GM19025 (cell line): ENCODE results near the gene KIF26A.

Source experiments
- ATAC-seq: cut with Tn5 transposase; IDR thresholded peaks from one replicate; pipeline ENCODE4 v1.9.1; 2021; ENCODE audit warnings: mild to moderate bottlenecking, low read depth, moderate library complexity; ENCODE audit not compliant: unreplicated experiment

The KIF26A gene

DNA sequence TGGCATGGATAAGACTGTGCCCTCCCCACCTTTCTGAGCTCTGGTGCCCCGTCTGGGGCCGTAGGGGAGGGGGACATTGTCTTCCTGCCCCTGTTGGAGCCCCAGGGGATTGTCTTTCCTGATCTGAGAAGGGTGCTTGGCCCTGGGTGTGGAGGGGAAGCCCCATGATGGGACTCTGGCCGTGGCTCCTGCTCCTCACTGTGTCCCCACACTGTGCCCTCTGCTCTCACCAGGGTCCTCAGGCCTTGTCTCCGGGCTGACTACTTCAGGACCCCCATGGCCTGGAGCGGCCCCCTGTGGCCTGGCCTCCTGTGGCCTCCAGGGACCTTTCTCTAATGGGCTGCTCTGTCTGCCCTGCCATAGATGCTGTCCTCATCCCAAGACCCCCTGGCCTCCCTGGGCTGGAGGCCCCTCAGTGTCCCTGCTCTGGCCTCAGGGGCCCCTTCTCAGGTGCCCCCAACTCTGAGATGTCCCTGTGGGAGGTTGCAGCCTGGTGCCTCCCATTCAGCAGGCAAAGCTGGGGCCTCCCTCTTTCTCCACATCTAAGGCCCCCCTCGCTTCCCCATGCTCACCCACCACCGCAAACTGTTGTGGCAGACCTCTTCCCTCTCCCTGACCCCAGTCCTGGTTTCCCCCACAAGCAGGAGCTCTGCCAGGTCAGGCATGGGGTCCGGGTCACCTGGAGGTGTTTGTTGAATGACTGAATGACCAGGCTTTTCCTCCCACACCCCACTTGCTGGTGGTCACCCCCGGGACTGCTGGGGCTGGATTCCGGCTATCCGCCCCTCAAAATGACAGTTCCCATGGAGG is 4.0 kb downstream of the KIF26A start:
- ATAC-seq: no peak

DNA sequence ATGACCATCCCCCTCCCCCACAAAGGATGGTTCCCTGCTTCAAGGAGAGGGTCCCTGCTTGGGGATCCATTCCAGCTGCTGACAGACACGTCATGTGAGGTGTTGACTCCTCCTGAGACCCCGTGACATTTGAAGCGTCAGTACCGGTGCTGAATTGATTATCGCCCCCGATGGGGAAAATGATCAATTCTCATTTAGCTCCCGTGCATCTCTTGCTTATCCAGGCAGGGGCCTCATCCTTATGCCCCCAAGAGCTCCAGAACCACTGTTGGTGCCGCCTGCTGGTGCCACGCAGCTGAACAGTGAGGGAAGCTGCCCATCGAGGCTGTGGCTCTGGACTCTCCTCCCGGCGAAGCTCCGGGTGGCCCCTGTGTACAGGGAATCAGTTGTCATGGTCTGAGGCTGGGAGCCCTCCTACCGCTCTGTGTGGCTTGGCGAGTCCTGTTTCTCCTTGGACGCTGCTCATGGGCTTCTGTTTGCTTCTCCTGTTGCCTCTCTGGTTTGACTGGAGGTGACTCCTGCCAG is 4.6 kb downstream of the KIF26A start:
- ATAC-seq: no peak

DNA sequence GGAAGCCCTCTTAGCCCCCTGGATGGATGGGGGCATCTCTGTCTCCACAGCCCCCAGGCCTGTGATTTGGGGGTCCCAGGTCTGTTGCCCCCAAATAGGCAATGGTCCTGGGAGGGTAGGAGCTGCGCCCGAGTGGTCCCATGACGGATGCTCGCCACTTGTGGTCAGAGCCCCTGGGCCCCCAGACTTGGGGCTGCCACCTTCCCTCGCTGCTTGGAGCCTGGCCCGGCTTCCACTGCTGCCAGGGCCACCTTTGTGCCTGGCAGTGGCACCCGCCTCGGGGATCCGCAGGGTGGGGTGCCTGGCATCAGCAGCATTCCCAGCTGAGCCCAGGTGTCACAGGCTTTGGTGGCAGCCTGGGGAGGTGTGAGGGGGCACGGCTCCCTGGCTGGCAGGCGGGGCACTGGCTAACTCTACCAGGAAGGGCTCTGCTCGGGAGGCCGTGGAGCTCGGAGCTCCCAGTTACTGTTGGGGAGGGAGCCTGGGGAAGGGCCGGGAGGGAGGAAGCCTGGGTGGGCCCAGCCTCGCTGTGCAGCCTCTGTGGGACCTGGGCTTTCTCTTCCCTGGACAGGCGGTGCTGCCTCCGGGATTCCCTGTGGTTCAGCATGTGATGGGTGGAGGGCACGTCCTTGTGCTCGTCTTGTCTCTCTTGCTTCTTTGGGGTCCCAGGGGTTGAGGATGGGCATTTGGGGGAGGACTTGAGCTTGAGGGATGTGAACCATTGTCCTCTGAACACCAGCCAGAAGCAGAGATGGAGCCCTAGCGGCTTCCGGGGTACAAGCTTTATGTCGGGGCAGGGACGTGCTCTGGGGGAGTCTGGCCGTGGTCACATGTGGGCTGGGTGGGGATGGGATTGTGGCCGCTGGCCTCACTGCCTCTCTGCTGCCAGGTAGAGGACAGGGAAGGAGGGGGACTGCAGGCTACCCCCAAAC is 5.4 kb downstream of the KIF26A start:
- no peak for ATAC-seq

DNA sequence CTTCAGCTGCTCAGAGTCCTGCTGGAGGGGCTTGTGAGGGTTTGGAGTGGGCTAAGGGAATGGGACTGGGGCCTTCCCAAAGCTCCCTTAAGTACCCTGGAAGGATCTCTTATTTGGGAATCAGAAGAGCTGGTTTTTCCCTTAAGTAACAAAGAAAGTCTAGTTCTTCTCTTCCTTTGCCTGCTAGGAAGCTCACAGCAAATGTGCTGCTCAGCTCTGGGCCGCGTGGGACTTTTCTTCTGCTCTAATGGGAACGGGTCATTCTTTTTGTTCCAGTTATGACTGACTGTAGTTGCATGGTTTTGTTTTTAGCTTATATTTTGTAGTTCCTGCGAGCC is 6.0 kb downstream of the KIF26A start:
- ATAC-seq: no peak

DNA sequence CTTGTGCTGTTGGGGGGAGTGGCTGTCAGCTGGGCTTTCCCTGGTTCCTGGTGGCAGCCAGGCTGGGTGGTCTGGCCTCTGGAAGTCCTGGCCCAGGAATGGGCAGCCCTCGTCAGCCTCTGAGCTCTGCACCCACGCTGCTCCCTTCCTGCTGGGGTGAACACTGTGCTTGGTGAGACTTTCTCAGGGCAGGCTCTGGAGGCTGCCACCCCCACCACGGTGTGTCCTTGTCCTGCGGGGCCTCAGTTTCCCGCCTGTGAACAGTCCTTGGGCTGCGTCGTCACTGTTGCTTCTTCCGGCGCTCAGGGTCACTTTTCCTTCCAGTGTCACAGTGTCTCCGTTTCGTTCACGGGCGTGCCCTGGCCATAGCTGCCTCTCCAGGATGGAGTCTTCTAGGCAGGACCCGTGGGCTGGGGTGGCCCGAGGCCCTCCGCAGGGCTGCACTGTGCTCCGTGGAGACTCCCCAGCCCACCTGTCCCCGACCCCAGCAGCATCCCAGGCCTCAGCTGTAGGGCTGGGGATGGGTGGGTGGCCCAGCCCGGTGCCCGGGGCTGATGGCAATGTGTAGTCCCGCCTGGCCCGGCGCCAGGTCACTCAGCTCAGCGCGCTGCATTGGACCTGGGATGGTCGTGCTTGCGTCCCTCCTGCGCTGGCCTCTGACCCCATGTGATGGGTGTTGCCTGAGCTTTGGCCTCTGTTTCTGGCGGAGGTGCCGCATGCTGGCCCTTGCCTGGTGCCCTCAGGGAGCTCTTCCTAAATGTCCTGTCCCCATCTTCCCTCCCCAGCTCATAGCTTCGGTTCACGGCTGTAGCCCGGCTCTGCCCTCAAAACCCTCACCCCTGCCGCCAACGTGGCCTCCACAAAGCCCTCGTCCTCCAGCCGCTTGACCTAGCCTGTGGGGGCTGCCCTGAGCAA is 6.8 kb downstream of the KIF26A start:
- ATAC-seq: no peak

DNA sequence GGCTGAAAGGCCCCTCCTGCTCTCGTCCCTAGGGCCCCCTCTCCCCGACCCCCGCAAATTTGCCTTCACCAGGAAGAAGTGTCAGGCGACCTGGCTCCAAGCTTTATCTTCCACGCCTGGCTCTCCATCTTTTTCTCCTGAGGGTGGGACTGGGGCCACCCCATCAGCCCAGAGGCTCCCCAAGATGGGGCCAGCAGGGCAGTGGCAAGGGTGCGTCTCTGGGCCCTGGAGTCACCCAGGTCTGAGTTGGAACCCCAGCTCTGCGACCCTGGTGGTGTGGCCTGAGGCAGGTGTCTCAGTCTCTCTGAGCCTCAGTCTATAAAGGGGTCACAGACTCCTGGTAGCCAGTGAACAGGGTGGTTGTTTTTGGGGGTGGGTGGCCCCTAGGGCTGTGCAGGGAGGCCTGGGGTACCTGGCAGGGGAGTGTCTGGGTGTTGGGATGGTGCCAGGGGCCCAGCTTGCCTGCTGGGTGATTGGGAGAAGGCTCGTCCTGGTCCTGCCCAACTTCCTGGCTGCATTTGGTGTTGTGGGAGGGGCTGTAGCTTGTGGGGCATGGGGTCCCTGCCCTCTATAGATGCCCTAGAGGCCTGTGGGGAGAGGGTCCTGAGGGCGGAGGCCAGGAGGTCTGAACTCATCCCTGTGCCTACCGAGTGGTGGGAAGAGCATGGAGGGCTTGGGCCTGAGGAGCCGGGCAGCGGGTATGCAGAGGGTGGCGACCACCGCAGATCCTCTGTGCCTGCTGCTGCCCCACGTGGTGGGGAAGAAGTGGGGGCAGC is 7.6 kb downstream of the KIF26A start:
- no peak for ATAC-seq

DNA sequence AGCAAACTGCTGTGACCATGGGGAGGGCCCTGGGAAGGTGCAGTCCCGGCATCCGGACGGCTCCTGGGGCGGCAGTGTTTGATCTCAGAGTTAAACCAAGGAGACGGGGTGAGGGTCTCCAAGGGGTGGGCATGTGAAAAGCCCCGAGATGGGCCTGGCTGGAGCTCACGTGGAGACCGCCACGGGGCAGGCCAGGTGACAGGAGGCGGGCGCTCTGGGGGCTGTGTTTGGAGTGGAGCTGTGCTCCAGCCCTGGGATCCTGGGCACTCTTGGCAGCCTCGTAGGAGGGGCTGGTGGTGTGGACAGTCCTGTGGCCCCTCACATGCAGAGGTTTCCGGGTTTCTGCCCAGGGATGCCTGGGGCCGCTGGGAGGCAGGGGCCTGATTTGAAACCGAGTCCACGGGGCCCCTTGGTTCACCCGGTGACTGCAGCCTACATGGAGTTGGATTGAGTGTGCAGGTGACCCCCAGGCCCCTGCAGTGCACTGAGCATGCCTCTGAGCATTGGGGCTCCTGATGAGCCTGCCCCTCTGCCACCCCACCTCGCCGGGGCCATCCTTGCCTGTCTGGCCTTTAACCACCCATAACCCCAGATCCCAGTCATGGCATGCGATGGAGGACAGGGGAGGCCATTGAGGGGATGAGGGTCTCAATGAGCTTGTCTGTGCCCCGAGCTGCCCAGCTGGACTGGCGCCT is 8.4 kb downstream of the KIF26A start:
- no peak for ATAC-seq

DNA sequence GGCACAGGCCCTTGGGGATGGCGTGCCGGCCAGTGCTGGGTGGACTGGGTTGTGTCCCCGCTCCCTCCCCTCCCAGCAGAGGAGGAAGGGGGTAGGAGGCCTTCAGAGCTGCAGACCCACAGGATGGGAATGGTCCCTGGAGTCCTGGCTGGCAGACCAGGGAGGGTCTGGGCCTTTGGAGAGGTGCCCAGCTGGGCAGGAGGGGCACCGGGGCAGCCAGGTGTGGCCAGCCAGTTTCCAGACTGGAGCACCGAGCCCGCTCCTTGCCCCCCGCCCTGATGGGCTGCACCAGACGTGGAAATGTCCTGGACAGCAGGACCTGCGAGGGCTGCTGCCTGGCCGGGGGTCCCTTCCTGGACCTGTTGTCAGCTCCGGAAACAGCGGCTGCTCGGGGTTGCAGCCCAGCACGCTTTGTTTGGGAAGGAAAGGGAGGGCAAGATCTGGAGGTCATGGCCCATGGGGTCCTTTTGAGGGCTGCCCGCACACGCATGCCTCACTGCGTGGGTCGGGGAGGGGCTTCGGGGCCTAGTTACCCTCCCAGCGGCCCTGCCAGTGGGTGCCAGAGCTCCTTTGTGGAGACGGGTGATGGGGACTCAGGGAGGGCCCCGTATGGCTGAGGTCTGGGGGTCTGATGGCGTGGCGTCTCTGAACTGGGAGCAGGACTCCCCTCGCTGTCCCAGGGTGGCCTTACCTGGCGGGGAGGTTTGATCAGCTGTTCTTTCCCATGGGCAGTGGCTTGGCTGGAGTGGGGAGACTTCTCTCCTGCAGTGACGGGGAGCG is 9.1 kb downstream of the KIF26A start:
- no peak for ATAC-seq

DNA sequence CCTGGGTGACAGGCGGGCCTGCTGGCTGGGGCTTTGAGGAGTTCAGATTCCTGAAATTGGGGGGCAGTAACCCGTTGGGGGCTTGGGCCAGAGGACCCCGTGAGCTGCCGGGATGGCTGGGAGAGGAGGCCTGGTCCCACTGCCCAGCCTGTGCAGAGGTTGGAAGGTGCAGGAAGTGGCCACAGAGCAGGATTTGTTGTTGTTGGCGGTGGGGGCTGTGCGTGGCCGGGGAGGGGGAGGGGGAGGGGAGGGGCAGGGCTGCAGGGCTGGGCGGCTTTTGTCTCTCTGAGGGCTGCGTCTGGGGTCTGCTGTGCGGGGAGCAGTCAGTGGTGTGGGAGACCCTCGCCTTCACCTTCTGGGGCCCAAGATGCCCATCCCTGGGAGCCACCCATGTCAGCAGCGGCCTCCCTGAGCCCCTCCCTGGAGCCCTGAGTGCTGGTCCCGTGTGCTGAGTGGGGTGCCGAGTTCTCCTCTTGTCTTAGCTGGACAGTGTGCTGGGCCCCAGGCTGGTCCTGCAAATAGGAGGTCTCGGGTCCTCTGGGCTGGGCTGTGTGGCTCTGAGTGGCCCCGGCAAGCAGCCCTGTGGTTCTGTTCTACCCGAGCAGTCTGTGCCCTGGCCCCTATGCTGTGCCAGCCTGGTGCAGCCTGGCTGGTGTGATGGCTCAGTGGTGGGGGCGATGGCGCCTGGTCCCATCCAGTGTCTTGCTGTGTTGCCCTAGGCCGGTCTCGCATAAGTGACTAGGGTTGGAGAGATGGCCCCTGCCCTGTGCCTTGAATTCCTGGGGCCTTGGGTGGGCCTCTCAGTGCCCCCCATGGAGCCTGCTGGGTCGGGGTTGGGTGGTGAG is 10.3 kb downstream of the KIF26A start:
- ATAC-seq: no peak

DNA sequence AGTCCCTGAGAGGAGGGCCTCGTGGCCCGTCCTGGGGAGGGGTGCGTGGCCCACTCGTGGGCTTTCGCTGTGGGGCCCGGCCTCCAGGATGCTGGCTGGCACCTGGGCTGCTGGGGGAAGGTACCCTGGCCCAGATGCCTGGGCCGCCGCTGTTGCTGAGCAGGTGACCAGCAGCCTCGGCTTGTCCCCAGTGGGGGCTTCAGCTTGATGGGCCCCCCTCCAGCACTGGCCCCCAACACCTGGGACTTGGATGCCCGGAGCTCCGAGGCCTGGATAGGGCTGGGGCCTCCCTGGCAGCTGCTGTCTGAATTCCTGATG is 10.8 kb downstream of the KIF26A start:
- ATAC-seq: no peak

DNA sequence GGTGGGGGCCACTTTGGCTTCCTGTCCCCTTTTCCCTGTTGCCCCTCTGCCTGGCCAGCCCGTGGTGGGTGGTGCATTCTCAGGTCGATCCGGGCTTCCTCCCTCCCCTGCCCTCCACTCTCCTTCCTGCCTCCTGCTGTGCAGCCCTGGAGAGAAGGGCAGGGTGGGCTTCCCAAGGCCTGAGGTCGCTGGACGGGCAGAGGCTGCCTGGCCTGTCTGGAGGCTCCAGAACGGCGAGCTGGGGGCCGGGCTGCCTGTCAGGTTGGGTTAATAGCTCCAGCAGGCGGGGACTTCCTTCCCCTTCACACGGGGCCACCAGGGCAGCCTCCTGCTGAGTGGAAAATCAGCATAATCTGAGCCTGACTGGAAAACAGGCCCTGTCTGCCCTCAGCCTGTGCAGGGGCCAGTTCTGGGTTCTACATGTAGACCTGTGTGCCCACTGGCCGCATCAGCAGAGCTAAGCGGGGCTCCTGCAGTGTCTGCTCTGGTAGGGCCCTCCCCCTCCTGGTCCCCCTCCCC is 11.3 kb downstream of the KIF26A start:
- ATAC-seq: no peak

DNA sequence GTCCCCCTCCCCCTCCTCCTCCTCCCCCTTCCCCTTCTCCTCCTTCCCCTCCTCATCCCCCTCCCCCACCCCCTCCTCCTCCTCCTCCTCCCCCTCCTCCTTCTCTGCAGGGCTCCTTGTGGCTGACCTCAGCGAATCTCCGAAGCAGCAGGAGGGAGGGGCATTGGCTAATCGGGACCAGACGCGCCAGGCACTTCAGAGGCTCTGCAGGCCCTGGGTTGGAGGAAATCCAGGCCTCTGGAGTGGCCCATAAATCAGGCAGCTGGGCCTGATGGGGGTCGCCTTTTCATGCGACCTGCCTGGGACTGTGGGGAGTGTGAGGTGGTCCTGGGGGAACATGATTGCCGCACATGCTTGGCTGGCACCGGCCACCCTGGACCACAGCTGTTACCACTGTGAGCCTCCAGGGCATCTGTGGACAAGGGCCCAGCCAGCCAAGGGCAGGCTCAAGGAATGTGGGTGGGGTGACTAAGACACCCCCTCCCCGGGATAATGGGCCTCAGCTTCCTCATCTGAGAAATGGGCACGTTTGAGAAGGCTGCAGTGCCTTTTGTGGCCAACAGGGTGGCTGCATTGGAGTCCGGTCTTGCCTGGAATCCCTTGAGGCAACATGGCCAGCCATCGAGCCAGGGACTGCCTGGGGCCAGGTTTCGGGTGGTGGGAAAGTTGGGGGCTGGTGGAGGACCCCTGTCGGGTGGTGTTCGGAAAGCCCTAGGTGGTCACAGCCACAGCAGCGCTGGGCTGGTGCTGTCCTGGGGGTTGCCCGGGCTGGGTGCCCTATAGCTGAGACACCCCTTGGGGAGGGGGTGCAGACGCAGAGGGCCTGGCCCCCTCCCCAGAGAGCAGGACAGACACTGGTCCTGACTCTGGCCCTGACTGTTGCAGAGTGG is 12.0 kb downstream of the KIF26A start:
- ATAC-seq: no peak

DNA sequence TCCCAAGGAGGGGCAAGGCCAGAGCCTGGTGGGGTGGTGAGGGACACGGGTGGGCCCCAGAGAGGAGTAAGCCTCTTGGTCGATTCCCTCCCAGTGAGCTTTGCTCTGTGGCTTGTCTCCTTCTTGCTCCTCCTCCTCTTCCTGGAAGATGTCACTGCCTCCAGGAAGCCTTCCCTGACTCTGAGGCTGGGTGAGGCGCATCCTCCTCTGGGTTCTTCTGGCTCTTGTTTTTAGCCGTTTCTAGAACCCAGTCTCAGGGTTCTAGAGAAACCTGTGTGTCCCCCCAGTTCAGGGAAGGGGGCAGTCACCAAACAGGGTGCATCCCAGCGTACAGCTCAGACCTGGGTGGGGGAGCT is 12.6 kb downstream of the KIF26A start:
- ATAC-seq: no peak

DNA sequence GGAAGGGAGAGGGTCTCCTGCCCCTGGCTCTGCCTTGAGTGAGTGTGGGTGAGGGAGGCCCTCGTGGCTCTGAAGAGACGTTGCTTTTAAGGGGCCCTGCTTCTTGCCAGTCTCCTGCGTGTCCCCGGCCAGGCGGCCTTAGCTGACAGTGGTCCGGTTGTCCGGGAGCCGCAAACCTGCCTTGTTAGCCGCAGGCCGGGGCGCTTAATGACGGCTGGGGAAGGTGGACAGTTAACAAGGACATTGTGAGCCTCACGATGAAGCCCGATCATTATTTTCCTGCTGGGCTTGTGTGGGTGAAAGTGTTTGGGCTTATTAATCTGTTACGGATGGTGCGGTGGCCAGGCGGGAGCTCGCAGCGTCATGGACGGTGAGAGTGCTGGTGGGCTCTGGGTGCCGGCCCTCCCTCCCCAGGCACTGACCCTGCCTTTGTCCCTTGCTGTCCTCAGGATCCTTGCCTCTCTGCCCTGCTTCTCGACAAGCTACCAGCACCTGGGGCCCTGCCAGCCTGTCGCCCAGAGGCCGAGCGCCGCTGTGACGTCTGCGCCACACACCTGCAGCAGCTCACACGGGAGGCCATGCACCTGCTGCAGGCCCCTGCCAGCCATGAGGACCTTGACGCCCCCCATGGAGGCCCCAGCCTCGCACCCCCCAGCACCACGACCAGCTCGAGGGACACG is 13.3 kb downstream of the KIF26A start:
- no peak for ATAC-seq

DNA sequence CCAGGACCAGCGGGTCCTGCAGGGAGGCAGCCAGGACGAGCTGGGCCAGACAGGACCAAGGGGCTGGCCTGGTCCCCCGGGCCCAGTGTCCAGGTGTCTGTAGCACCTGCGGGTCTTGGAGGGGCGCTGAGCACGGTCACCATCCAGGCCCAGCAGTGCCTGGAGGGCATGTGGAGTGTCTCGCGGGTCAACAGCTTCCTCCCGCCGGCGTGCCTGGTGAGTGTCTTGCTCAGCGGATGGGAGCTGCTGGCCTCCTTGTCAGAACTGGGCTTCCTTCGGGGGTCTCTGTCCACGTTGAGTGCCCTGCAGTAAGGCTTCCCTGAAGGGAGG is 13.8 kb downstream of the KIF26A start:
- ATAC-seq: no peak

DNA sequence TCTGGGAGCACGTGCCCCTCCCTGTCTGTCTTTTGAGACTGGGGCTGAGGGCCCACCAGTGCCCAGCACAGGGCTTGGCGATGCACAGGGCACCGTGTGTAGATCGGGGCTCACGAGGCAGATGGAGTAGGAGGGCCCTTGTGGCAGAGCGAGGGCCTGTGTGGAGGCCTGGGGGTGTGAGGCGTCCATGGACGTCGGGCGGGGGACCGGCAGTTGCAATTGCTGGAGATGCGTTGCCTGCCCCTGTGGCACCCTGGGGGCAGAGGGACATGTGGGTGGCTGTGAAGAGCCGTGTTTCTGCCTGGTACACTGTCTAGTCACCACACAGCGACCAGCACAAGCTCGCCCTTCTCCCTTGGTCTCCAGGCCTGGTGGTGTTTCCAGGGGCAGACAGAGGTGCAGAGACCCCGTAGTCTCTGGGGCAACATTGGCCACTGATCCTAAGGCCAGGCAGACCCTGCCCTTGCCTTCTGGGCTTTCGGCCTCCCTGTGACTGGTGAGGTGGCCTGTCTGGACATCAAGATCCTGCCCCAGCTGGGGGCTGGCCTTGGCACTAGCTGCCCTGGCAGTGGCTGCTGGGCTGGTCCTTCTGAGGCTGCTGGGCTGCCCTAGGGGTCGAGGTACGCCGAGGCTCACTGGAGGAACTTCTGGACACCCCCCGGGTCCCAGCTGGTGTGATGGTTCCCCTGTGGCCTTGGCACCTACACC is 14.5 kb downstream of the KIF26A start:
- ATAC-seq: no peak
